SU-DHL-6 (cell line): ENCODE results near the gene CCDC30.

ENCODE experiments used
- H2AFZ ChIP-seq: fragments of 200-600 bp; sonication (generic); 2 replicates; pipeline ENCODE4 v1.6.1; 2014; ENCODE audit warnings: low read depth, mild to moderate bottlenecking, moderate library complexity, mixed read lengths, antibody characterized with exemption, low read length; ENCODE audit not compliant: severe bottlenecking
- H3F3A ChIP-seq: fragments of 200-600 bp; shearing (Covaris generic); 2 replicates; pipeline ENCODE4 v1.6.0; 2016; ENCODE audit warnings: antibody characterized with exemption, mild to moderate bottlenecking; ENCODE audit not compliant: insufficient read depth
- H3K27ac ChIP-seq: fragments of 200-600 bp; sonication (generic); 2 replicates; pipeline ENCODE4 v1.5.1; 2016; ENCODE audit warnings: low read depth, mild to moderate bottlenecking, low read length, moderate library complexity, mixed read lengths
- H3K27me3 ChIP-seq: fragments of 200-600 bp; sonication (generic), shearing (Covaris generic); 2 replicates; pipeline ENCODE4 v1.6.0; 2014; ENCODE audit warnings: mild to moderate bottlenecking, low read length
- H3K36me3 ChIP-seq: fragments of 200-600 bp; sonication (generic); 2 replicates; pipeline ENCODE4 v1.6.1; 2014; ENCODE audit warnings: mild to moderate bottlenecking, low read length, mixed read lengths
- H3K4me2 ChIP-seq: fragments of 300-600, 200-600 bp; shearing (Covaris generic), sonication (generic); 2 replicates; pipeline ENCODE4 v1.6.0; 2014; ENCODE audit warnings: low read length, low read depth, mild to moderate bottlenecking; ENCODE audit not compliant: poor library complexity, severe bottlenecking
- H3K4me3 ChIP-seq: fragments of 200-600 bp; sonication (generic); 2 replicates; pipeline ENCODE4 v1.5.1; 2014; ENCODE audit warnings: antibody characterized with exemption, low read length, mild to moderate bottlenecking, mixed read lengths; ENCODE audit not compliant: insufficient read depth, poor library complexity, severe bottlenecking
- H3K79me2 ChIP-seq: fragments of 200-600 bp; sonication (generic); 2 replicates; pipeline ENCODE4 v1.6.1; 2014; ENCODE audit warnings: mild to moderate bottlenecking, low read length, moderate library complexity; ENCODE audit not compliant: insufficient read depth
- H3K9ac ChIP-seq: fragments of 200-600 bp; sonication (generic); 2 replicates; pipeline ENCODE4 v1.7.0; 2014; ENCODE audit warnings: mild to moderate bottlenecking, low read length
- H3K9me2 ChIP-seq: fragments of 200-600 bp; sonication (generic); replicated peaks from 2 replicates; pipeline ENCODE4 v1.6.1; 2014; ENCODE audit warnings: low read length; ENCODE audit not compliant: insufficient read depth
- H3K9me3 ChIP-seq: fragments of 200-600 bp; sonication (generic); 2 replicates; pipeline ENCODE4 v1.6.1; 2014; ENCODE audit warnings: low read length, mixed read lengths; ENCODE audit not compliant: insufficient read depth
- H4K20me1 ChIP-seq: fragments of 200-600 bp; sonication (generic); 2 replicates; pipeline ENCODE4 v1.6.1; 2014; ENCODE audit warnings: low read depth, mild to moderate bottlenecking, antibody characterized with exemption, low read length, moderate library complexity, mixed read lengths
- CTCF ChIP-seq: fragments of 200-600 bp; sonication (generic); IDR thresholded peaks from one replicate; pipeline ENCODE4 v1.5.1; 2017; ENCODE audit warnings: antibody characterized with exemption, mild to moderate bottlenecking, low read length, moderate library complexity; ENCODE audit not compliant: insufficient read depth, poor library complexity, severe bottlenecking
- EZH2phosphoT487 ChIP-seq: fragments of 200-600 bp; sonication (generic), shearing (Covaris generic); conservative IDR thresholded peaks from 2 replicates; pipeline ENCODE4 v1.6.1; 2018; ENCODE audit warnings: mild to moderate bottlenecking, antibody characterized with exemption, low read length, moderate library complexity, mixed read lengths

The CCDC30 gene

GRCh38 chr1:42679364-42679983 lies 216.4 kb downstream of the CCDC30 start:
- Histone ChIP-seq H3K9ac (no peak overlapping the region), H3K9me2 (no peaks in the 10 kb centered on the region), H2AFZ (no peak overlapping the region), H3K27me3 (no peaks in the 10 kb centered on the region), H3K9me3 (no peaks in the 10 kb centered on the region), H3K27ac (no peak overlapping the region), H4K20me1 (peaks cover 12% of the 10 kb centered on the region), H3K4me2 (peak overlapping the region; percentile 76), H3F3A (peaks cover 9% of the 10 kb centered on the region; the same call in 1 of the 2 replicates), H3K79me2 (peaks cover 26% of the 10 kb centered on the region), H3K4me3 (no peak overlapping the region), H3K36me3 (peaks cover 20% of the 10 kb centered on the region)
- TF ChIP-seq EZH2phosphoT487 (no peak), CTCF (no peak)

DNA sequence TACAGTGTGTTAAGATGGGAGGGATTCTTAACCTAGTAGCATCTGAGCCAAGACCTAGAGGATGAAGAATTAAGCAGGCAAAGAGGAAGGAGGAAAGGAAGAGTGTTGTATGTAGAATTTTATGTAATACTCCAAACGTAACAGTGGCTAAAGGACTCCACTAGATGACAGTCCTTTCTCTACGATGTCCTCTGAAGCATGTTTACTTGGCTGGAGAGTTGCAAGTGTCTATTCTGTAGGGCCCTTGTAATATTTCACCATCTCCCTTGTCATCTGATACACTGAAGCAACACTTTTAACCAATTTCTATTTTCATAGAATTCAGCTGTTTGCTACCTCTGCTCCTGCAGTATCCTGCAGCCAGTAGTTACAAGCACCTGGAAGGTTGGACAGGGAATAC lies 217.0 kb downstream of the CCDC30 start:
- Histone ChIP-seq H3K27me3 (no peaks in the 10 kb centered on the region), H4K20me1 (peaks cover 18% of the 10 kb centered on the region), H3K79me2 (peaks cover 32% of the 10 kb centered on the region), H3K9ac (peak overlapping the region; percentile 94; the same call in 1 of the 2 replicates), H3K4me2 (peak overlapping the region; percentile 76), H3K9me3 (no peaks in the 10 kb centered on the region), H3K36me3 (peaks cover 20% of the 10 kb centered on the region), H3K27ac (no peak overlapping the region), H3K9me2 (no peaks in the 10 kb centered on the region), H2AFZ (no peak overlapping the region), H3F3A (peaks cover 9% of the 10 kb centered on the region; the same call in 1 of the 2 replicates), H3K4me3 (peak overlapping the region; percentile 79)
- TF ChIP-seq EZH2phosphoT487 (no peak), CTCF (no peak)

DNA sequence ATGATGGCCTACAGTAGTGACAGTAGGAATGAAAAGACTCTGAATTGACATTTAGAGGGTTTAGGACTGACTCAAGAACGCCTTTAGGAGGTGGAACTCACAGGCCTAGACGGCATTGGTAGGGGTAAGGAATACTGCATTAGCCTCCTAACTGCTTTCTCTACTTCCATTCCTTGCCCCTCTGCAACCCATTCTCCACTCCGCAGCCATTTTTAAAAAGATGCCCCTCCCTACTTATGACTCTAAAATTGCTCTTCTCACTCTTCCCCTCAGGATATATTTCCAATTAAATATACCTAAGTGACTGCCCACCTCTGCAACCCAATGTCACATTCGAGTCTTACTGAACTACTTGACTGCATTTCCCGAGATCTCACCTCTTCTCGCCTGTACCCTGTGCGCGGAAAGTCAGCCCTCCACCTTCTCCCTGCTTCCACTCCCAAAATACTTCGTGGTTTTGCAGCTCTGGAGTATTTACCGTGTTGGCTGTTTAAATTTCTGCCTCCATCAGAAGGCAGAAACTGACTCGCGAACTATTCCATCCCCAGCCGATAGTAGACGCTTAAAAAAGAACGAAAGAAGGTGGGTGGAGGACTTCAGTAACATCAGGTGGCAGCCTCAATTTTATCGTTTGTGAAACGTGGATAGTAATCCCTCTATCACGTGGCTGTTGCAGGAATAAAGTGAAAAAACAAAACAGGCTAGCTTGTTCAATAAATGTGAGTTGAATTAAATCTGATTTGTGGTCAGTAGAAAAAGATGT lies 218.0 kb downstream of the CCDC30 start:
- Histone ChIP-seq H3K79me2 (peaks cover 43% of the 10 kb centered on the region), H2AFZ (peak overlapping the region; percentile 15)
- no peak for TF ChIP-seq EZH2phosphoT487
- no peak for TF ChIP-seq CTCF

More for the DNA sequence above, 218.0 kb downstream of the CCDC30 start:
- peak overlapping the region; percentile 76 for H3K4me2 ChIP-seq
- no peaks in the 10 kb centered on the region for H3K9me3 ChIP-seq
- H4K20me1 ChIP-seq = peaks cover 28% of the 10 kb centered on the region
- no peaks in the 10 kb centered on the region for H3K9me2 ChIP-seq
- peak overlapping the region; percentile 68 for H3K27ac ChIP-seq
- peak overlapping the region; percentile 94 for H3K9ac ChIP-seq
- H3F3A ChIP-seq = peaks cover 9% of the 10 kb centered on the region; the same call in 1 of the 2 replicates
- H3K36me3 ChIP-seq = peaks cover 30% of the 10 kb centered on the region
- peak overlapping the region; percentile 79 for H3K4me3 ChIP-seq
- no peaks in the 10 kb centered on the region for H3K27me3 ChIP-seq
